GM12878 (cell line): ENCODE data around the gene TSHZ2. TPM values are rescaled to one million over a fixed set of nuclear protein-coding genes. Genes with fewer than 3 reads are reported as not detected.

ENCODE experiments used
- BCL11A ChIP-seq: IDR thresholded peaks from 2 replicates; pipeline ENCODE4 v1.6.1; 2011; ENCODE audit warnings: low read depth, low read length
- CEBPB ChIP-seq, 2 experiments: fragments of 150-350 bp in 1 of 2; IDR thresholded peaks; 2 replicates each; pipeline ENCODE4 v1.6.1; 2012 to 2014; ENCODE audit warnings: low read depth in 2 of 2, low read length in 2 of 2, borderline replicate concordance in 1 of 2, inconsistent platforms in 1 of 2
- DPF2 ChIP-seq: fragments of 450-650 bp; IDR thresholded peaks from 2 replicates; pipeline ENCODE4 v1.6.1; 2017; ENCODE audit warnings: mild to moderate bottlenecking
- HDGF ChIP-seq: fragments of 450-650 bp; IDR thresholded peaks from 2 replicates; pipeline ENCODE4 v1.6.1; 2016; ENCODE audit warnings: antibody characterized with exemption
- IKZF1 ChIP-seq: fragments of 450-650 bp; conservative IDR thresholded peaks from 2 replicates; pipeline ENCODE4 v1.6.1; 2017; ENCODE audit warnings: antibody characterized with exemption, mild to moderate bottlenecking
- PAX5 ChIP-seq: IDR thresholded peaks from 2 replicates; pipeline ENCODE4 v1.6.1; 2011; ENCODE audit warnings: low read depth, low read length, borderline replicate concordance
- POLR2A ChIP-seq: IDR thresholded peaks from 2 replicates; pipeline ENCODE4 v1.6.1; 2011; ENCODE audit warnings: low read depth, mild to moderate bottlenecking, low read length
- SIX5 ChIP-seq: IDR thresholded peaks from 2 replicates; pipeline ENCODE4 v1.6.1; 2011; ENCODE audit warnings: mild to moderate bottlenecking, low read depth, low read length, moderate library complexity; ENCODE audit not compliant: severe bottlenecking
- SMAD1 ChIP-seq: fragments of 450-650 bp; IDR thresholded peaks from 2 replicates; pipeline ENCODE4 v1.6.1; 2018; ENCODE audit warnings: mild to moderate bottlenecking, low read depth; ENCODE audit not compliant: partially characterized antibody
- YY1 ChIP-seq: IDR thresholded peaks from 2 replicates; pipeline ENCODE4 v1.6.1; 2011; ENCODE audit warnings: low read depth, mild to moderate bottlenecking, low read length
- ZNF622 ChIP-seq: fragments of 450-650 bp; IDR thresholded peaks from 2 replicates; pipeline ENCODE4 v1.6.1; 2017; ENCODE audit warnings: mild to moderate bottlenecking, inconsistent platforms
- polyA plus RNA-seq, 11 experiments: library from polyadenylated mRNA; depleted of rRNA in 4 of 11; unstranded in 6 of 11; stranded (reverse) in 5 of 11; fragments of >200 nt; fragmentation: Nextera tagmentation in 4 of 11; fragmentation: Illumina TruSeq in 1 of 11; extraction: Ambion mirVana in 4 of 11; extraction: Trizol in 1 of 11; gene quantifications; 1 replicate in 1 of 11; 2 replicates in 10 of 11; pipeline versions ENCODE4 v1.2.1 to v1.2.3, GENCODE V29; 2011 to 2016; ENCODE audit warnings: inconsistent platforms in 2 of 11, missing spikeins in 2 of 11, low read depth in 1 of 11
- total RNA-seq, 4 experiments: library from RNA; depleted of rRNA in 3 of 4; stranded (reverse); fragments of >200 nt in 3 of 4; fragmentation: Illumina TruSeq in 1 of 4; extraction: Trizol in 1 of 4; gene quantifications; 2 replicates each; pipeline versions ENCODE4 v1.2.1 to v1.2.3, GENCODE V29; 2013 to 2021
- TF ChIP-seq, protein P1 (sequence below): fragments of 150-350 bp; IDR thresholded peaks from 2 replicates; pipeline ENCODE4 v1.6.1; 2014; ENCODE audit warnings: mild to moderate bottlenecking, low read depth, low read length
- TF ChIP-seq, protein P2 (sequence below): fragments of 450-650 bp; formaldehyde crosslinking; IDR thresholded peaks from 2 replicates; pipeline ENCODE4 v1.4.0; 2022; ENCODE audit warnings: mild to moderate bottlenecking, moderate library complexity

The TSHZ2 gene
- total and polyA plus RNA-seq, 10 of the 15 experiments (the other 5 are each of a cell fraction or from before 2014, with no cell fraction given): 0.01 to 0.86 (median 0.13) TPM; not detected in 2

DNA sequence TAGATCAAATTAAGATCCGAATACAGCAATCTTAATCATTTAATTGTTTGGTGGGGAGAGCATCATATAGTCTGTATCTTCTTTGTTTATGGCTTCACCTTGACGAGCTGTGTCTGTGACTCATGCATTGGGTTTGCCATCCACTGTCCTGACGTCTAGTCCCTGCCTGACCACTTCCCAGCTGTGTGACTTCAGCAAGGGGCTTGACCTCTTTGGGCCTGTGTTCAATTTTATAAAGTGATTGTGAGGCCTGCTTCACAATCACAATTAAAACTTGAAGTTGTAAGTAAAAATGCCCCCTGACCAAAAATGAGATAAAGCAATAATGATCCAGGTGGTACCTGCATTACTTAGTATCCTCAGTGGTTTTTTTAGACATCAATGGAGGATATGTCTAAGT, 412.2 kb downstream of the TSHZ2 start (continued):
- no peak for TF ChIP-seq YY1
- TF ChIP-seq DPF2: no peak
- TF ChIP-seq SMAD1: no peak
- TF ChIP-seq, protein P1, sequence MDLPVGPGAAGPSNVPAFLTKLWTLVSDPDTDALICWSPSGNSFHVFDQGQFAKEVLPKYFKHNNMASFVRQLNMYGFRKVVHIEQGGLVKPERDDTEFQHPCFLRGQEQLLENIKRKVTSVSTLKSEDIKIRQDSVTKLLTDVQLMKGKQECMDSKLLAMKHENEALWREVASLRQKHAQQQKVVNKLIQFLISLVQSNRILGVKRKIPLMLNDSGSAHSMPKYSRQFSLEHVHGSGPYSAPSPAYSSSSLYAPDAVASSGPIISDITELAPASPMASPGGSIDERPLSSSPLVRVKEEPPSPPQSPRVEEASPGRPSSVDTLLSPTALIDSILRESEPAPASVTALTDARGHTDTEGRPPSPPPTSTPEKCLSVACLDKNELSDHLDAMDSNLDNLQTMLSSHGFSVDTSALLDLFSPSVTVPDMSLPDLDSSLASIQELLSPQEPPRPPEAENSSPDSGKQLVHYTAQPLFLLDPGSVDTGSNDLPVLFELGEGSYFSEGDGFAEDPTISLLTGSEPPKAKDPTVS: no peak
- no peak for TF ChIP-seq SIX5
- no peak for TF ChIP-seq PAX5
- no peak for TF ChIP-seq ZNF622
- TF ChIP-seq HDGF: no peak
- TF ChIP-seq, protein P2, sequence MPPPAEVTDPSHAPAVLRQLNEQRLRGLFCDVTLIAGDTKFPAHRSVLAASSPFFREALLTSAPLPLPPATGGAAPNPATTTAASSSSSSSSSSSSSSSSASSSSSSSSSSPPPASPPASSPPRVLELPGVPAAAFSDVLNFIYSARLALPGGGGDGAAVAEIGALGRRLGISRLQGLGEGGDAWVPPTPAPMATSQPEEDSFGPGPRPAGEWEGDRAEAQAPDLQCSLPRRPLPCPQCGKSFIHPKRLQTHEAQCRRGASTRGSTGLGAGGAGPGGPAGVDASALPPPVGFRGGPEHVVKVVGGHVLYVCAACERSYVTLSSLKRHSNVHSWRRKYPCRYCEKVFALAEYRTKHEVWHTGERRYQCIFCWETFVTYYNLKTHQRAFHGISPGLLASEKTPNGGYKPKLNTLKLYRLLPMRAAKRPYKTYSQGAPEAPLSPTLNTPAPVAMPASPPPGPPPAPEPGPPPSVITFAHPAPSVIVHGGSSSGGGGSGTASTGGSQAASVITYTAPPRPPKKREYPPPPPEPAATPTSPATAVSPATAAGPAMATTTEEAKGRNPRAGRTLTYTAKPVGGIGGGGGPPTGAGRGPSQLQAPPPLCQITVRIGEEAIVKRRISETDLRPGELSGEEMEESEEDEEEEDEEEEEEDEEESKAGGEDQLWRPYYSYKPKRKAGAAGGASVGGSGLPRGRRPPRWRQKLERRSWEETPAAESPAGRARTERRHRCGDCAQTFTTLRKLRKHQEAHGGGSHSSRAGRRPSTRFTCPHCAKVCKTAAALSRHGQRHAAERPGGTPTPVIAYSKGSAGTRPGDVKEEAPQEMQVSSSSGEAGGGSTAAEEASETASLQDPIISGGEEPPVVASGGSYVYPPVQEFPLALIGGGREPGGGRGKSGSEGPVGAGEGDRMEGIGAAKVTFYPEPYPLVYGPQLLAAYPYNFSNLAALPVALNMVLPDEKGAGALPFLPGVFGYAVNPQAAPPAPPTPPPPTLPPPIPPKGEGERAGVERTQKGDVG: no peak
- no peak for TF ChIP-seq BCL11A
- TF ChIP-seq CEBPB (IDR thresholded peaks at IDR 0.05; ENCODE audit: borderline replicate concordance in 1 of 2, low read depth in 2 of 2, low read length in 2 of 2): no peak
- TF ChIP-seq IKZF1: no peak
- no peak for TF ChIP-seq POLR2A
